ENCODE results near the gene BNIP2. TPM values are rescaled to one million over a fixed set of nuclear protein-coding genes. Genes with fewer than 3 reads are reported as not detected.

Gene BNIP2
- total RNA-seq, 1 experiment from 2014 or later, result 58.1 TPM

DNA sequence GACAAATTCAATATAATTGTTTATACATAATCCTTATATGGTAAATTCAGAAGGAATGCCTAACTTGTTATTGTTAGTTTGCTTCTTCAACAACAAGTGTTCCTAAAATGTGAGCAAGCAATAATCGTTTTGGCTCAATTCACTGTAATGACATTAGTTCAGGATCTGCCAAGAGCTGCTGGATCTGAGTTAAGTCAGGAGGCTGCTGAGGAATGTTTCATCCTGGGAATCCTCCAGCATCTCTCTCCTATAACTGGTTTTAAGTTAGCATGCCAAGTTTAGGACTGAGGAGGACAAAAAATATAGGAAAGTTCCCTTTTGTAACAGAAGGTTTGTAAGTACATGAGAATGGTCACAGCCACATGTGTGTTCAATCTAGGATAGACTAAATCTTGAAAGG is 26.9 kb downstream of the BNIP2 start:
- no peak for TF ChIP-seq EZH2 (IDR thresholded peaks at IDR 0.05; ENCODE audit: borderline replicate concordance, low read depth, low read length, poor library complexity, severe bottlenecking)
- TF ChIP-seq, protein P1, sequence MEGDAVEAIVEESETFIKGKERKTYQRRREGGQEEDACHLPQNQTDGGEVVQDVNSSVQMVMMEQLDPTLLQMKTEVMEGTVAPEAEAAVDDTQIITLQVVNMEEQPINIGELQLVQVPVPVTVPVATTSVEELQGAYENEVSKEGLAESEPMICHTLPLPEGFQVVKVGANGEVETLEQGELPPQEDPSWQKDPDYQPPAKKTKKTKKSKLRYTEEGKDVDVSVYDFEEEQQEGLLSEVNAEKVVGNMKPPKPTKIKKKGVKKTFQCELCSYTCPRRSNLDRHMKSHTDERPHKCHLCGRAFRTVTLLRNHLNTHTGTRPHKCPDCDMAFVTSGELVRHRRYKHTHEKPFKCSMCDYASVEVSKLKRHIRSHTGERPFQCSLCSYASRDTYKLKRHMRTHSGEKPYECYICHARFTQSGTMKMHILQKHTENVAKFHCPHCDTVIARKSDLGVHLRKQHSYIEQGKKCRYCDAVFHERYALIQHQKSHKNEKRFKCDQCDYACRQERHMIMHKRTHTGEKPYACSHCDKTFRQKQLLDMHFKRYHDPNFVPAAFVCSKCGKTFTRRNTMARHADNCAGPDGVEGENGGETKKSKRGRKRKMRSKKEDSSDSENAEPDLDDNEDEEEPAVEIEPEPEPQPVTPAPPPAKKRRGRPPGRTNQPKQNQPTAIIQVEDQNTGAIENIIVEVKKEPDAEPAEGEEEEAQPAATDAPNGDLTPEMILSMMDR (conservative IDR thresholded peaks at IDR 0.05; ENCODE audit: low read depth, low read length), result no peak
- H3K27me3 ChIP-seq (replicated peaks; ENCODE audit: insufficient read depth, low read depth, low read length, poor library complexity), result no peaks in the 10 kb centered on the region
- no peak overlapping the region for H3K27ac ChIP-seq (ENCODE audit: low read depth, low read length, poor library complexity, severe bottlenecking)
- ChIA-PET CTCF (no interaction called here), POLR2A (ENCODE audit: low non-redundant PET) (no interaction called here)
- H3K4me1 ChIP-seq (ENCODE audit: insufficient read depth, low read length, poor library complexity, severe bottlenecking), result no peaks in the 10 kb centered on the region
- no peak overlapping the region for H3K4me3 ChIP-seq (ENCODE audit: low read depth, low read length, poor library complexity, severe bottlenecking)
- BruUV-seq (replicated peaks), result no TSS peak
- intact Hi-C loops (cut with micrococcal nuclease; ENCODE audit: unreplicated experiment), result no loop called here
- H3K36me3 ChIP-seq (ENCODE audit: insufficient read depth, low read length, poor library complexity, severe bottlenecking), result peaks cover 28% of the 10 kb centered on the region
- no peak for DNase-seq (ENCODE audit: low spot score)
- H3K9me3 ChIP-seq (ENCODE audit: low read depth, low read length, poor library complexity, severe bottlenecking), result no peaks in the 10 kb centered on the region

DNA sequence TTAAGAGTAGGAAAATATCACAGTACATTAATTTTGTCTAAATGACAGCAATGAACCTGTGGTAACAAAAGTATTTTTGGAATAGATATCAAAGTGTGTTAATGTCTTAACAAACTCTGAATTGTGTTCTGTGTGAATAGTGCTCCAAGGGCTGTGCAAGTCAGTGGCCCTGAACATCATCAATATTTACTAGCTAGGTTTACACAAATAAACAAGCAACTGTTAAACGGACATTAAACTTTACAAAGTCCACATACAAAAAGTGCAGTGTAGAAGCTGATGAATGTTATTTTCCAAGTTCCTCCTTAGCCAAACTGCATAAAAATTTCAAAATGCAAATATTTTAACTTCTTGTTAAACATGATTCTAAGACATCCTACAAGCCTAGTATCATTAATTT is 29.8 kb downstream of the BNIP2 start:
- POLR2A ChIA-PET (ENCODE audit: low non-redundant PET), result no interaction called here
- no peak overlapping the region for H3K27ac ChIP-seq (ENCODE audit: low read depth, low read length, poor library complexity, severe bottlenecking)
- no peaks in the 10 kb centered on the region for H3K9me3 ChIP-seq (ENCODE audit: low read depth, low read length, poor library complexity, severe bottlenecking)
- H3K27me3 ChIP-seq (replicated peaks; ENCODE audit: insufficient read depth, low read depth, low read length, poor library complexity), result no peaks in the 10 kb centered on the region
- BruUV-seq (replicated peaks), result no TSS peak
- peaks cover 15% of the 10 kb centered on the region for H3K36me3 ChIP-seq (ENCODE audit: insufficient read depth, low read length, poor library complexity, severe bottlenecking)
- CTCF ChIA-PET, result no interaction called here
- intact Hi-C loops (cut with micrococcal nuclease; ENCODE audit: unreplicated experiment), result no loop called here
- H3K4me1 ChIP-seq (ENCODE audit: insufficient read depth, low read length, poor library complexity, severe bottlenecking), result no peaks in the 10 kb centered on the region
- no peak overlapping the region for H3K4me3 ChIP-seq (ENCODE audit: low read depth, low read length, poor library complexity, severe bottlenecking)
- TF ChIP-seq, protein P1 (conservative IDR thresholded peaks at IDR 0.05; ENCODE audit: low read depth, low read length), result no peak
- TF ChIP-seq EZH2 (IDR thresholded peaks at IDR 0.05; ENCODE audit: borderline replicate concordance, low read depth, low read length, poor library complexity, severe bottlenecking), result no peak
- DNase-seq (ENCODE audit: low spot score), result no peak

DNA sequence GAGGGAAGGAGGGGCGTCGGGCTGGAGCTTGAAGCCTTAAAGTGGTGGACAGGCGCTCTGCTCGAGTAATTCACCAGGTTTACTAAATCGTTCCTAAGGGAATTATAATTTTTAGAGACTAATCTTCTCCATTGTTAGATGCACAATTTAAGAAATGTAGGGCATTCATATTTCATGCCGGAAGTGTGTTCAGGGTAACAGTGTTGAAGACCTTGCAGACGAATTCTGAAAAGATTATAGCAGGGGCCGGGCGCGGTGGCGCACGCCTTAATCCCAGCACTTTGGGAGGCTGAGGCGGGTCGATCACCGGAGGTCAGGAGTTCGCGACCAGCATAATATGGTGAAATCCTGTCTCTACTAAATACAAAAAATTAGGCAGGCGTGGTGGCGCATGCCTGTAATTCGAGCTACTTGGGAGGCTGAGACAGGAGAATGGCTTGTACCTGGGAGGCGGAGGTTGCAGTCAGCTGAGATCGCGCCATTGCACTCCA is 31.4 kb downstream of the BNIP2 start:
- no TSS peak for BruUV-seq (replicated peaks)
- intact Hi-C loops (cut with micrococcal nuclease; ENCODE audit: unreplicated experiment), result no loop called here
- DNase-seq (ENCODE audit: low spot score), result no peak
- H3K36me3 ChIP-seq (ENCODE audit: insufficient read depth, low read length, poor library complexity, severe bottlenecking), result peaks cover 9% of the 10 kb centered on the region
- CTCF ChIA-PET, result interaction anchor here (0.7 to 0.8 kb wide), 2 partner anchors 125 to 567 kb away, joined by 3 to 5 read pairs; no protein-coding TSS in a partner anchor
- peak overlapping the region; percentile 71 for H3K4me3 ChIP-seq (ENCODE audit: low read depth, low read length, poor library complexity, severe bottlenecking)
- POLR2A ChIA-PET (ENCODE audit: low non-redundant PET), result interaction anchor here (0.7 kb wide), 1 partner anchor 767 kb away, joined by 3 read pairs; no protein-coding TSS in a partner anchor
- H3K9me3 ChIP-seq (ENCODE audit: low read depth, low read length, poor library complexity, severe bottlenecking), result no peaks in the 10 kb centered on the region
- no peaks in the 10 kb centered on the region for H3K4me1 ChIP-seq (ENCODE audit: insufficient read depth, low read length, poor library complexity, severe bottlenecking)
- H3K27ac ChIP-seq (ENCODE audit: low read depth, low read length, poor library complexity, severe bottlenecking), result peak overlapping the region; percentile 85
- no peaks in the 10 kb centered on the region for H3K27me3 ChIP-seq (replicated peaks; ENCODE audit: insufficient read depth, low read depth, low read length, poor library complexity)
- TF ChIP-seq, protein P1 (conservative IDR thresholded peaks at IDR 0.05; ENCODE audit: low read depth, low read length), result no peak
- TF ChIP-seq EZH2 (IDR thresholded peaks at IDR 0.05; ENCODE audit: borderline replicate concordance, low read depth, low read length, poor library complexity, severe bottlenecking), result no peak

Measured in A673 (cell line).